IPS DF 19.7 (cell line): ENCODE results near the gene IRF7.

Experiments used
- DNase-seq: peaks from one replicate; pipeline ENCODE4 v3.0.0-alpha.2; 2013; ENCODE audit warnings: low read depth, low spot score

The IRF7 gene

DNA sequence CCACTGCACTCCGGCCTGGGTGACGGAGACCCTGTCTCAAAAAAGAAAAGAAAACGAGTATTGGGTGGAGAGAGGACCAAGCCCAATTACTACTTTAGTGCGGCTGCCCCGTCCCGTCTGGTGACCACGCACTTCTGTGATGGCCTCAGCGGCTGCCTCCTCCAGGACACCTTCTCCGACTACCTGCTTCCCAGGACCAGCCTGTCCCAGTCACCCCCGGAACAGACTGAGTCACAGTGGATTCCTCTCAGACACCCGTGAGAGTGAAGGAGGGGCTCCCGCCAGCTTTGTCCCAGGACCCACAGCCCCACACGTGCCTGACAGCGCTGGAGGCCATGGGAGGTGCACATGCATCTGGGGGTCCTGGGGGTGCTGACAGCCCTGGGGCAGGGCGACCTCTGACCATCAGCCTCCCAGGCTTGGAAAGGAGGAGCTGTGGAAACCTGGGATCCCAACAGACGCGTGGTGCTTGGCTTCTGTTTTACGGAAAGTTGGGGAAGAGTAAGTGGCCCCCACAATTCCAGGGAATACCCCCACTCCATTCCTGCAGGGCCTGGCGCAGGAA is 26.1 kb upstream of the IRF7 start:
- DNase-seq = no peak

DNA sequence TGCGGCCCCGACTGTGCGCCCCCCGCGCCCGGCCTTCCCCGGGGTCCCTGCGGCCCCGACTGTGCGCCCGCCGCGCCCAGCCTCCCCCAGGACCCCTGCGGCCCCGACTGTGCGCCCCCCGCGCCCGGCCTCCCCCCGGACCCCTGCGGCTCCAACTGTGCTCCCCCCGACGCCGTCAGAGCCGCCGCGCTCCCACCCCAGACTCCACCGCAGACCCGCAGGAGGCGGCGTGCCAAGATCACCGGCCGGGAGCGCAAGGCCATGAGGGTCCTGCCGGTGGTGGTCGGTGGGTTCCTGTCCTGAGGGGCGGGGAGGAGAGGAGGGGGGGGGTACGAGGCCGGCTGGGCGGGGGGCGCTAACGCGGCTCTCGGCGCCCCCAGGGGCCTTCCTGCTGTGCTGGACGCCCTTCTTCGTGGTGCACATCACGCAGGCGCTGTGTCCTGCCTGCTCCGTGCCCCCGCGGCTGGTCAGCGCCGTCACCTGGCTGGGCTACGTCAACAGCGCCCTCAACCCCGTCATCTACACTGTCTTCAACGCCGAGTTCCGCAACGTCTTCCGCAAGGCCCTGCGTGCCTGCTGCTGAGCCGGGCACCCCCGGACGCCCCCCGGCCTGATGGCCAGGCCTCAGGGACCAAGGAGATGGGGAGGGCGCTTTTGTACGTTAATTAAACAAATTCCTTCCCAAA is 24.4 kb upstream of the IRF7 start:
- DNase-seq = no peak

DNA sequence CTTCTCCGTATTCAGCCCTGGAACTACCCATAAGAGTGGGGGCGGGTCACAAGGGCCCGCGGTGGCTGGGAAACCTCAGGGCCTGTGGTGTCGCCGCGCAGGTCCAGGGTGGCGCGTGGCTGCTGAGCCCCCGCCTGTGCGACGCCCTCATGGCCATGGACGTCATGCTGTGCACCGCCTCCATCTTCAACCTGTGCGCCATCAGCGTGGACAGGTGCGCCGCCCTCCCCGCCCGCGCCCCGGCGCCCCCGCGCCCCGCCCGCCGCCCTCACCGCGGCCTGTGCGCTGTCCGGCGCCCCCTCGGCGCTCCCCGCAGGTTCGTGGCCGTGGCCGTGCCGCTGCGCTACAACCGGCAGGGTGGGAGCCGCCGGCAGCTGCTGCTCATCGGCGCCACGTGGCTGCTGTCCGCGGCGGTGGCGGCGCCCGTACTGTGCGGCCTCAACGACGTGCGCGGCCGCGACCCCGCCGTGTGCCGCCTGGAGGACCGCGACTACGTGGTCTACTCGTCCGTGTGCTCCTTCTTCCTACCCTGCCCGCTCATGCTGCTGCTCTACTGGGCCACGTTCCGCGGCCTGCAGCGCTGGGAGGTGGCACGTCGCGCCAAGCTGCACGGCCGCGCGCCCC is 23.7 kb upstream of the IRF7 start:
- no peak for DNase-seq

DNA sequence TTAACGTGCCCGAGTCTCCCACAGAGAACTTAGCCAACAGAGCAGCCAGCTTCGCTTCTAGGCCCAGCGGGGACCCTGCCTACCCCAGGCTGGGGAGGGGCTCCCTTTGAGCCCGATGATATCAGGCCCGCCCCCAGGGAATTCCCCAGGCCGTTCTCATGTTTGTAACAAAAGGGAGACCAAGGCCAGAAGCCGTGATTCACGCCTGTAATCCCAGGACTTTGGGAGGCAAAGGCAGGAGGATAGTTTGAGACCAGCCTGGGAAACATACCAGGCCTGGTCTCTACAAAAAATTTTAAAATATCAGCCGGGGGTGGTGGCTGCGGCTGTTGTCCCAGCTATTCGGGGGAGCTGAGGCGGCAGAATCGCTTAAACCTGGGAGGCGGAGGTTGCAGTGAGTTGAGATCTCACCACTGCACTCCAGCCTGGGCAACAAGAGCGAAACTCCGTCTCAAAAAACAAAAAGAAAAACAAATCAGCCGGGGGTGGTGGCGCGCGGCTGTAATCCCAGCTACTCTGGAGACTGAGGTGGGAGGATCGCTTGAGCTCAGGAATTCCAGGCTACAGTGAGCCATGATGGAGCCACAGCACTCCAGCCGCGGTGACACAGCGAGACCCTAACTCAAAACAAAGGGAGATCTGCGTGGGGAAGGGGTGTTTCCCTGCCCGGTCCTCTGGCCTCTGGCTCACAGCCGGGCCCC is 23.0 kb upstream of the IRF7 start:
- DNase-seq = no peak

DNA sequence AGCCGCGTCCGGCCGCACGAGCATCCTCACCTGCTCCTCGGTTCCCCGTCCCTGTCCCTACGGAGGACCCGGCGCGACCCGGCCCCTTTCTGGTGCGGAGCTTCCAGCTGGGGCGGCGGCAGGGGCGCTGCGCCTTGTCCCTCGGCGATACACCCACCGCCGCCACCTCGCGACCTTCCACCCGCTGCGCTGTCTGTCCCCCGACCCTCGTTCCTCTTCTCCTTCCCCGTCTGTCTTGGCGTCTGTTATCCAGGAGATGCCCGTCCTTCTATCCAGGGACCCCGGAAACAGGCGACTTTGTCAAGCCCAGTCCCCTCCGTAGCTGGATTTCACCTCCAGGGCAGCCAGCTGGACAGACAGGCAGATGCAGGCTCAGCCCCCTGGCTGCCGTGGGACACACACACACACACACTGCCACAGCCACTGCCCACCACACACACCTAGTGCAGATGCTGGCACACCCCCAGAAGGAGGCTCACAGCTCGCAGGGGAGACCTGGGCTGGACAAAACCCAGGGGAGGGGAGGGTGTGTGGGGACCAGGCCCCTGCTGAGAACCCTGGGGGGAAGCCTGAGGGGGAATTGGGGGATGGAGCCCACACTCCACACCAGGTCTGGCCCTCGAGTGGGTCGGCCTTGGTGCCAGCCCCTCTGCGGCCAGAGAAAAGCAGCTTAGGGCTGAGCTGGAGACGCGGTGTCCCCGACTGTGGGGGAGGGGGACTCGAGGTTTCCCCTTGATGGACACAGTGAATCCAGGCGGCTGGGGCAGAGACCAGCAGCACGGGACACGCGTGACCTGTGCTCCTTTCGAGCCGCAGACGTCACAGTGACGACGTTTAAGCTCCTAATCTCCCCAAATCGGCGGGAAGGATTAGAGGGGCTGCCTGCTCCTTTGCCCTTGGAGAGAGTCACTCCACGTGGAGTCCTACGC is 22.1 kb upstream of the IRF7 start:
- no peak for DNase-seq

DNA sequence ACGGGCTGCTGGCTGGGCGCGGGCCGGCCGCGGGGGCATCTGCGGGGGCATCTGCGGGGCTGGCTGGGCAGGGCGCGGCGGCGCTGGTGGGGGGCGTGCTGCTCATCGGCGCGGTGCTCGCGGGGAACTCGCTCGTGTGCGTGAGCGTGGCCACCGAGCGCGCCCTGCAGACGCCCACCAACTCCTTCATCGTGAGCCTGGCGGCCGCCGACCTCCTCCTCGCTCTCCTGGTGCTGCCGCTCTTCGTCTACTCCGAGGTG is 21.5 kb upstream of the IRF7 start:
- no peak for DNase-seq

DNA sequence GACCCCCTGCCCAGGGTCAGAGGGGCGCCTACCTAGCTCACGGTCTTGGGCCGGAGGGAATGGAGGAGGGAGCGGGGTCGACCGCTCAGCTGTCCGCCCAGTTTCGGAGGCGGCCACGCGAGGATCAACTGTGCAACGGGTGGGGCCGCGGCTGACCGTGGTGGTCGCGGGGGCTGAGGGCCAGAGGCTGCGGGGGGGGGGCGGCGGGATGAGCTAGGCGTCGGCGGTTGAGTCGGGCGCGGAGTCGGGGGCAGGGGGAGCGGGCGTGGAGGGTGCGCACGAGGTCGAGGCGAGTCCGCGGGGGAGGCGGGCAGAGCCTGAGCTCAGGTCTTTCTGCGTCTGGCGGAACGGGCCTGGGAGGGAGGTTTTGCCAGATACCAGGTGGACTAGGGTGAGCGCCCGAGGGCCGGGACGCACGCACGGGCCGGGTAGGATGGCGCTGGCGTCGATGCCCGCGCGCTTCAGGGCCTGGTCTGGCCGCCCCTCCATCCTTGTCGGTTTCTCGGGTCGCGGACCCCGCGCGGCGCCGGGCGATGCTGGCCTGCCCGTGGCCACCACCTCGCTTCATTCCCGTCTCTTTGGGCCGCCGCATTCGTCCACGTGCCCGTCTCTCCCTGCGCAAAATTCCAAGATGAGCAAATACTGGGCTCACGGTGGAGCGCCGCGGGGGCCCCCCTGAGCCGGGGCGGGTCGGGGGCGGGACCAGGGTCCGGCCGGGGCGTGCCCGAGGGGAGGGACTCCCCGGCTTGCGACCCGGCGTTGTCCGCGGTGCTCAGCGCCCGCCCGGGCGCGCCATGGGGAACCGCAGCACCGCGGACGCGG is 21.0 kb upstream of the IRF7 start, which contains the start of gene DRD4:
Gene DRD4 (plus strand): TSS at position 759 of the 822 bp plus-strand sequence. CDS start 36 bp downstream, at position 795.
- DNase-seq = no peak

DNA sequence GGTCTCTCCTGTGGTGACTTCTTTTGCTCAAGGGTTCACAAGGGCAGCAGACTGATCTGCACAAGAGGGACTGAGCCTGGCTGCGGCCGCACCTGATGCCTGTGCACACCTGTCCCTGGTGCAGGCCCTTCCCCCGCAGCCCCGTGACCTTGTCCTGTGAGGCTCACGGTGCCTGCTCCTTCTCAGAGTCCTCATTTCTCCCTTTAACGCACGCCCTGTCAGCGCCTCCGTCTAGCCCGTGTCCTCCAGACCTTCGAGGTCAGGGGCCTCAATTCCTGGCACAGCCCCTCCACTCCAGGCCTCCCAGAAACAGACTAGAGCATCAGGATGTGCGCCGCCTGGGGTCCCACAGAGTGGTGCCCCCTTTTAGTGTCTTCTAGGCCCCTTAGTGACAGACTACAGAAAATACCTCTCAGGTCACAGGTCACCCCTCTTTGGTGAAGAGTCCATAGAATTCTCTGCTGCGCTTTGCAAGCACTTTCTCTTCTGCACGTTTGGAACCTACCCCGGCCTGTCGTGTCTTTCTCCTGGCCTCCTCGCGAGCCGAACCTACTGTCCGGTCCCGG is 20.3 kb upstream of the IRF7 start:
- DNase-seq = no peak

DNA sequence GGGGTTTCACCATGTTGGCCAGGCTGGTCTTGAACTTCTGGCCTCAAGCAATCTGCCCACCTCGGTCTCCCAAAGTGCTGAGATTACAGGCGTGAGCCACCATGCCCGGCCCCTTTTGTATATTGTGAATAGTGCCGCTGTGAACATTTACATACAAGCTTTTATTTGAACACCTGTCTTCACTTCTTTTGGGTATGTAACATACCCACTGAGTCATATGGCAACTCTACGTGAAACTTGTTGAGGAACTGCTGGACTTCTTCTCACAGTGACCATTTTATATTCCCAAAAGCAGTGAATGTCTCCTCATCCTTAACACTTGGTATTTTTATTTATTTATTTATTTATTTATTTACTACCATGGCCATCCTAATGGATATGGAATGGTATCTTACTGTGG is 15.1 kb upstream of the IRF7 start:
- DNase-seq = no peak

DNA sequence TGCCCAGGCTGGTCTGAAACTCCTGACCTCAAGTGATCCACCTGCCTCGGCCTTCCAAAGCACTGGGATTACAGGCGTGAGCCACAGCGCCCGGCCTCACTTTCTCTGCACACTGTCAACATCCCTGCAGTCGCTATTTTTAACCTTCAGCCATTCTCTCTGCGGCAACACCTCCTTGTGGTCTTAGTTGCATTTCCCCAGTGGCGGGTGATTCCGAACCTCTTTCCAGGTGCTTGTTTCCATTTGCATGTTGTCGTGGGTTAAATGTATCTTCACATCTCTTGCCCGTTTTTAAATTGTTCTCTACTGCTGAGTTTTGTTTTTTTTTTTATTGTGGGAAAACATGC is 13.5 kb upstream of the IRF7 start:
- no peak for DNase-seq

DNA sequence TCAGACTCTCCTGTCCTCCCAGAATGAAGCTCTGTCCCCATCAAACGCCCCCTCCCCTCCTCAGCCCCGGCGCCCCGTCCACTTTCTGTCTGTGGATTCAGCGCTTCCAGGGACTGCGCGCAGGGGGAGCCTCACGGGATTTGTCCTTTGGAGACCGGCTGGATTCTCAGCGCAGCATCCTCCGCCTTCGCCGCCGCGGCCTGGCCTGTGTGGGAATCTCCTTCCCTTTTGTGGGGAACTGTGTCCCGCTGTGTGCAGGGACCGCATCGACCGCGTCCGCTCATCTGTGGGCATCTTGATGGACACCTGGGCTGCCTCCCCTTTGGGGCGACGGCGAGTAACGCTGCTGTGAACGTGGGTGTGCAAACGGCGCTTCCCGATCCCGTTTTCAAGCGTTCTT is 12.3 kb upstream of the IRF7 start:
- no peak for DNase-seq

DNA sequence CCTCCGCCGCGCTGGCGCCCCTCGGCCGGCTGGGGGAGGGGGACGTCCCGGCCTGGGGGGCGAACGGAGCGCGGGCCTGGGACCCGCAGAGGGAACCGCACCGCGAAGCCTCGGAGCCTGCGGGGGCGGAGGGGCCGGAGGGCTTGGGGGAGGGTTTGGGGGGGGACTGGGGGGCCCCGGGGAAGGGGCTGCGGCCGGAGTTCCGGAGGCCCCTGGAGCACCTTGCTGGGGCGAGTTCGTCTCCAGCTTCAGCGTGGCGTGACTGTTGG is 11.5 kb upstream of the IRF7 start:
- no peak for DNase-seq

DNA sequence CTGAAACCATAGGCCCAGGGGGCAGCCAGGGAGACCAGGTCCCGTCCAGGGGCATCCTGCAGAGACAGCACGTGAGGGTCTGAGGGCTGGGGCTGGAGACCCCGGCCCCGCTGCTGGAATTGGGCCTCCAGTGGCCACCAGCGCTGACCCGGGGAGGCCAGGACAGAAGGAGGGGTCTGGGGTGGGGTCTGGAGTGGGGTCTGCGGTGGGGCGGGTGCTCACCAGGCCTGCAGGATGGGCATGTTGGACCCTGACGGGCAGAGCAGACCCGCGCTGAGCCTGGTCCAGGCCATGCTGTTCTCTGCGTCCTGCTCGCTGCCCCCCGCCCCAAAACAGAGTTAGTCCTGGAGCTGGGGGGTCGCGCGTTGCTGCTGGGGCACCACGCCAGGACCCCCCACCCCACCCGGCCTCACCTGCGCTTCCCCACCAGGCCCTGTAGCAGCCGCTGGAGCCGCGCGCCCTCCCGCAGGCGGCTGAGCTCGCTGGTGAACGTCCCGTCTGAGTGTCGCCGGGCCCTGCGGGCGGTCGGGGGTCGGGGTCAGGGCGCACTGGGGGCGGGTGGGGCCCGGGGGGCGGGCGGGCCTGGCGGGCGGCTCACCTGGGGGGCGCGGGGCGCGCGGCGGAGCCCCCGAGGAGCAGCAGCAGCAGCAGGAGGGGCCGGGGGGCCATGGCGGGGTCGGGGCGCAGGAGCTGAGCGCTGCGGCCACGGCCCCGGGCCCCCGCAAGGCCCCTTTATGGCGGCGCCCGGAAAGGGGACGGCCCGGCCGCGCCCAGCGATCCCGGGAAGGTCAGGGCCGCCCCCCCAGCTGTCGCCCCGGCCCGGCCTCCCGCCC is 10.9 kb upstream of the IRF7 start, which contains the start of gene SCT:
Gene SCT (minus strand): TSS at position 707 of the 833 bp plus-strand sequence. CDS start 38 bp downstream, at position 669.
- DNase-seq = no peak

DNA sequence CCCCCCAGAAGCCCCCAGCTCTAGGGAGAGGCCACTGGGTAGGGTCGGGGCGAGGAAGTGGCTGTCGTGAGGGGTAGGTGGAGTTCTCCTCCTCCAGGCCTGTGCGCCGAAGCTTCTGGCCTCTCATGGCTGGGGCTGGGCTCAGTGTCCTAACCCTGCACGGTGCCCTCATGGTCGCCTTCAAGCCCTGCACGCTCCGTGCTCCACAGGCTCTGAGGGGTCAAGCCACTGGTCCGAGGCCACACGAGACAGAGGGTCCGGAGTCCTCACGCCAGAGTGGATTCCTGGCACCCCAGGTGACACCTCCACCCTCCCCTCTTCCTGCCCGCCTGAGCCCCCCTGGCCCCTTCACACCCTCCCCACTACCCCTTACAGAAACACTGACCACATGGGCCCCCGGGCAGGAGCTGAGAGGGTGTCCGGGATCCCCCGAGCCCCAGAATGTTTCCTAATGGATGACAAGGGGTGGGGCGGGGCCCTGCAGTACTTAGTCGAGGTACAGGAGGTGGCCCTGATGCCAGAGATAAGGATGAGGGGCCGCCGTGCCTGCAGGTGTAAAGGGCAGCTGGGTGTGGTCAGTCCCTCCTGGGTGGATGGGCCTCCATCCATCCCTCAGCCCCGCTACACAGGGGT is 10.0 kb upstream of the IRF7 start:
- no peak for DNase-seq

DNA sequence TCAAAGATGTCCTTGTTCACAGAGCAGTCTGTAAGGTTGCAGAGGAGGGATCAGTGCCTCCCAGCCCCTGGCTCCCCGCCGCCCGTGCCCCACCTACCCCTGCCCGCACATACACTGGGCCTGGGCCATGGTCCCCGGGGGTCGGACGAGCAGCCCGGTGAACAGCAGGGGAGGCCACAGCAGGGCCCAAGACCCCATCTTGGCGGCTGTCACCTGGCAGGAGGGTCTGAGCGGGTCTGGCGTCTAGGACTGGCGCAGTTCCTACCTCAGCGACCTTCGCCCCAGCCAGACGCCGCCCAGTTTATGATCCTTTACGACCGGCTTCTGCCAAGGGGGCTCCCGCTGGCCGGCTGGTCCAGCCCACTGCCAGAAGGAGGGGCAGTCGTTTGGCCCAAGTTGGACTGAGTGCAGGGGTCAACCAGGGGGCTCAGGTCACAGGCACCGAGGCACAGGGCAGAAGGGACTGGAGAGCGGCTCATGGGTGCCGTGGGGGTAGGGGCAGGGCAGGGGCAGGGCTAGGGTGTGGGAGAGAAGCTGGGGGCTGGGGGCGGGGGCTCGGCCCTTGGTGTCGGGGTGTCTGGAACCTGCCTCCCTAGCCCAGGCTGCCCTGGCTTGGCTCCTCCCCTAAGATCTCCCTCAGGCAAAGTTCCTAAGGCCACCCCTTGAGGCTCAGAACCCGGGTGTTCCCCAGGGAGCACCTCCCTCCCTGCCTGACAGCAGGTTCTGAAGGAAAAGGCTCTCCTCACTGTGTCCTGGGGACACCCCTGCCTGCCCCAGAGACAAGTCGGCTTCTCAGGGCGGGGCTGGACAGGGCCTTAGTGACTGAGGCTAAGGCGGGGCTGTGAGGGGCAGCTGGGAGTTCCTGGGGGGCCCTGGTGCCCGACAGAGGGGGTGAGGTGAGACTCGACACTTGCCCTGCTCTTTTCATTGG is 9.2 kb upstream of the IRF7 start, which contains the start of gene CDHR5:
Gene CDHR5 (minus strand): TSS at position 251 of the 931 bp plus-strand sequence. CDS start 53 bp downstream, at position 198.
- DNase-seq = no peak

DNA sequence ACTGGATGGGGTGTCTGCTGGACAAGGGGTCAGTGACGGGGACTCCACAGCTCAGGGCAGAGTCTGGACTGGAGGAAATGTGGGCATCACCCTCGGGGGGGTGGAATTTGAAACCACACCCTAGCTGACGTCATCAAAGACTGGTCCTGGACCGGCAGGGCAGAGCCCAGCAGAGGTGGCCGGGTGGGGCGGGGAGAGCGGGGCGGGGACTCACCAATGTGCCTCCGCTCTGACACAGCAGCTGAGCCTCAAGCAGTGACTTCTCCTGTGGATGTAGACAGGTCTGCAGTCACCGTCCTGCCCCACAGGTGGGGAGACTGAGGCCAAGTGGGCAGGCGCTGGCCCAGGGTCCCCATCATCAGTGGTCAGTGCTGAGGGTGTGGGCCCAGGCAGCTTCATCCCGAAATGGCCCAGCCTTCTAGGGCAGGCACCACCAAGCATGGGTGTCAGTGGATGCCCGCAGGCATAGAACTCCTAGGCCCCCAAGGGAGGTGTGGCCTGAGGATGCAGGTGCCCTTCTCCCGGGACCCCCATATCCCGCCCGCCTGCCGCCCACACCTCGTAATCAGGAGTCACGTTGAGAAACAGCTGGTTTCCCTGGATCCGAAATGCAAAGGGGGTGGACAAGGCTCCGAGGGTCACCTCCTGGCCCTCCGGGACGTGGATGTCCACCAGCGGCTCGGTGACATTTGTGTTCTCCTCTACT is 8.4 kb upstream of the IRF7 start:
- DNase-seq = no peak

DNA sequence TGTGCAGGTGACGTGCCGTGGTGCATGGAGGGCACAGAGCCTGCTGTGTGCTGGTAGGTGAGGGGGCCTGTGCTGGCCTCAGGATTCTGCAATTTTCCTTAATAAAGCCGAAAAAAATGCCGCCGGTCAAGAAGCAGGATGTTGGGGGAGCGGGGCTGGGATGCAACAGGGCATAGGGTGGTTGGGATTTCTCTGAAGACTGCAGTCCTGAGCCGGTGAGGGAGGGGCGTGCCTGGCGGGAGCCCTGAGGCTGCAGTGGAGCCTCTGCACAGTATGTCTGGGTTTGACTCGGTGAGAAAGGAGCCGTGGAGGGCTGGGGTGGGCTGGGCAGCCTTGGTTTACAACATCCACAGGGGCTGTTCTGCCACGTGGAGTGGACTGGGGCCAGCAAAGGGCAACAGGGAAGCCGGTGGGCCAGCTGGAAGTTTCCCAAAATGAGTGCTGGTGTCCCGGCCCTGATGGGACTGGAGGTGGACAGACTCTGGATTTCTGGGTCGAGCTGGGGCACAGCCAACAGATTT is 7.7 kb upstream of the IRF7 start:
- no peak for DNase-seq
